NB4 (cell line): ENCODE data around the gene FBXO27.

Experiments
- CTCF ChIP-seq: IDR thresholded peaks from one replicate; pipeline ENCODE4 v1.5.1; 2012; ENCODE audit warnings: low read depth, low read length
- MAX ChIP-seq: IDR thresholded peaks from 2 replicates; pipeline ENCODE4 v1.6.1; 2011; ENCODE audit warnings: low read depth, low read length
- MYC ChIP-seq: IDR thresholded peaks from 2 replicates; pipeline ENCODE4 v1.6.1; 2011; ENCODE audit warnings: low read depth, low read length
- POLR2A ChIP-seq: IDR thresholded peaks from 2 replicates; pipeline ENCODE4 v1.6.1; 2011; ENCODE audit warnings: mild to moderate bottlenecking; ENCODE audit not compliant: insufficient read length; ENCODE audit errors: extremely low read depth

- TF ChIP-seq CTCF (no peak), MAX (no peak), MYC (no peak), POLR2A (no peak)
Measured at GRCh38 chr19:39057615-39058014, 25.3 kb upstream of the FBXO27 start.
